Keratinocyte (primary cell): ENCODE measurements around the gene TBRG4.

Source experiments
- CTCF ChIP-seq, 3 experiments: IDR thresholded peaks in 1 of 3; conservative IDR thresholded peaks in 1 of 3; optimal IDR thresholded peaks in 1 of 3; 2 replicates in 2 of 3; 3 replicates in 1 of 3; pipeline versions ENCODE3 to v1.5.1; 2011; ENCODE audit warnings: low read length in 3 of 3, mild to moderate bottlenecking in 3 of 3, moderate library complexity in 2 of 3, control low read depth in 1 of 3, inconsistent platforms in 1 of 3; ENCODE audit not compliant: insufficient read depth in 2 of 3; ENCODE audit errors: extremely low read depth in 1 of 3
- EZH2 ChIP-seq: IDR thresholded peaks from one replicate; pipeline ENCODE4 v1.6.1; 2012; ENCODE audit warnings: inconsistent platforms, mild to moderate bottlenecking, low read length, moderate library complexity

- TF ChIP-seq CTCF (optimal IDR thresholded peaks at IDR 0.05 in 1 of 3, IDR thresholded peaks at IDR 0.05 in 1 of 3, conservative IDR thresholded peaks at IDR 0.05 in 1 of 3; ENCODE audit: extremely low read depth in 1 of 3, insufficient read depth in 2 of 3, low read length in 3 of 3) = no peak
- no peak for TF ChIP-seq EZH2
These were observed 7.3 kb downstream of the TBRG4 start for GRCh38 chr7:45103958-45104843.
